NT2/D1 (cell line): ENCODE results near the gene CHEK1.

ENCODE experiments used
- DNase-seq: peaks from one replicate; pipeline ENCODE4 v3.0.0-alpha.2; 2011; ENCODE audit warnings: low read depth, low spot score
- H3K27me3 ChIP-seq: 2 replicates; pipeline ENCODE4 v1.6.0; 2011; ENCODE audit warnings: mild to moderate bottlenecking; ENCODE audit not compliant: insufficient read length, insufficient read depth
- H3K36me3 ChIP-seq: 2 replicates; pipeline ENCODE4 v1.6.1; 2011; ENCODE audit warnings: mild to moderate bottlenecking, low read length, mixed read lengths; ENCODE audit not compliant: insufficient read depth, insufficient read length
- H3K4me1 ChIP-seq: 2 replicates; pipeline ENCODE4 v1.5.1; 2011; ENCODE audit not compliant: insufficient read depth, insufficient read length
- H3K4me3 ChIP-seq: 2 replicates; pipeline ENCODE4 v1.5.1; 2011; ENCODE audit warnings: low read depth; ENCODE audit not compliant: insufficient read length
- H3K9ac ChIP-seq: 2 replicates; pipeline ENCODE4 v1.6.0; 2011; ENCODE audit warnings: low read depth; ENCODE audit not compliant: insufficient read length
- H3K9me3 ChIP-seq: 2 replicates; pipeline ENCODE4 v1.5.1; 2011; ENCODE audit warnings: mild to moderate bottlenecking, low read length; ENCODE audit not compliant: insufficient read depth
- SUZ12 ChIP-seq: IDR thresholded peaks from 2 replicates; pipeline ENCODE4 v1.6.1; 2011; ENCODE audit not compliant: insufficient read length, insufficient read depth; ENCODE audit errors: extremely low read depth
- YY1 ChIP-seq: IDR thresholded peaks from 2 replicates; pipeline ENCODE4 v1.6.1; 2011; ENCODE audit not compliant: insufficient read length, insufficient read depth
- ZNF274 ChIP-seq: IDR thresholded peaks from 2 replicates; pipeline ENCODE4 v1.6.1; 2011; ENCODE audit warnings: mild to moderate bottlenecking, low read depth, low read length

Gene CHEK1

GRCh38 chr11:125685228-125685627 is 60.3 kb downstream of the CHEK1 start:
- H3K4me3 ChIP-seq: no peak overlapping the region
- DNase-seq: no peak
- H3K36me3 ChIP-seq: peaks cover 7% of the 10 kb centered on the region
- TF ChIP-seq ZNF274: no peak
- TF ChIP-seq YY1: no peak
- TF ChIP-seq SUZ12: no peak
- no peaks in the 10 kb centered on the region for H3K27me3 ChIP-seq
- H3K9ac ChIP-seq: no peak overlapping the region
- no peaks in the 10 kb centered on the region for H3K4me1 ChIP-seq
- no peaks in the 10 kb centered on the region for H3K9me3 ChIP-seq

- H3K9ac ChIP-seq: no peak overlapping the region
- DNase-seq: no peak
- no peaks in the 10 kb centered on the region for H3K36me3 ChIP-seq
- H3K4me3 ChIP-seq: no peak overlapping the region
- no peak for TF ChIP-seq ZNF274
- no peak for TF ChIP-seq SUZ12
- TF ChIP-seq YY1: no peak
- H3K4me1 ChIP-seq: no peaks in the 10 kb centered on the region
- no peaks in the 10 kb centered on the region for H3K27me3 ChIP-seq
- no peaks in the 10 kb centered on the region for H3K9me3 ChIP-seq
Observed at GRCh38 chr11:125688066-125688465, 63.1 kb downstream of the CHEK1 start.

- DNase-seq: no peak
- no peaks in the 10 kb centered on the region for H3K9me3 ChIP-seq
- no peak overlapping the region for H3K4me3 ChIP-seq
- H3K27me3 ChIP-seq: no peaks in the 10 kb centered on the region
- no peaks in the 10 kb centered on the region for H3K36me3 ChIP-seq
- no peaks in the 10 kb centered on the region for H3K4me1 ChIP-seq
- H3K9ac ChIP-seq: no peak overlapping the region
- TF ChIP-seq ZNF274: no peak
- TF ChIP-seq YY1: no peak
- no peak for TF ChIP-seq SUZ12
Observed at GRCh38 chr11:125688632-125689031, 63.7 kb downstream of the CHEK1 start.

- Histone ChIP-seq H3K36me3 (no peaks in the 10 kb centered on the region), H3K4me3 (no peak overlapping the region), H3K9me3 (no peaks in the 10 kb centered on the region), H3K9ac (no peak overlapping the region), H3K4me1 (no peaks in the 10 kb centered on the region), H3K27me3 (no peaks in the 10 kb centered on the region)
- TF ChIP-seq SUZ12 (no peak), ZNF274 (no peak), YY1 (no peak)
- DNase-seq: no peak
Observed at GRCh38 chr11:125689274-125689859, 64.4 kb downstream of the CHEK1 start.

- no peak for TF ChIP-seq YY1
- TF ChIP-seq SUZ12: no peak
- no peak for TF ChIP-seq ZNF274
- H3K4me3 ChIP-seq: no peak overlapping the region
- no peak for DNase-seq
Observed at GRCh38 chr11:125690006-125690405, 65.0 kb downstream of the CHEK1 start.

GRCh38 chr11:125692887-125693286 is 67.9 kb downstream of the CHEK1 start:
- no peak for DNase-seq
- H3K9ac ChIP-seq: no peak overlapping the region
- no peaks in the 10 kb centered on the region for H3K9me3 ChIP-seq
- TF ChIP-seq ZNF274: no peak
- peaks cover 3% of the 10 kb centered on the region for H3K4me1 ChIP-seq
- no peak overlapping the region for H3K4me3 ChIP-seq
- H3K36me3 ChIP-seq: no peaks in the 10 kb centered on the region
- no peaks in the 10 kb centered on the region for H3K27me3 ChIP-seq

More at GRCh38 chr11:125690006-125690405, 65.0 kb downstream of the CHEK1 start:
- H3K27me3 ChIP-seq: no peaks in the 10 kb centered on the region
- no peaks in the 10 kb centered on the region for H3K36me3 ChIP-seq
- H3K9ac ChIP-seq: no peak overlapping the region
- H3K4me1 ChIP-seq: no peaks in the 10 kb centered on the region
- H3K9me3 ChIP-seq: no peaks in the 10 kb centered on the region

- Histone ChIP-seq H3K4me3 (no peak overlapping the region), H3K36me3 (no peaks in the 10 kb centered on the region), H3K4me1 (peaks cover 3% of the 10 kb centered on the region), H3K27me3 (no peaks in the 10 kb centered on the region), H3K9ac (no peak overlapping the region), H3K9me3 (no peaks in the 10 kb centered on the region)
- TF ChIP-seq ZNF274 (no peak), SUZ12 (no peak), YY1 (no peak)
- no peak for DNase-seq
Observed at GRCh38 chr11:125694951-125695350, 70.0 kb downstream of the CHEK1 start.
